Loucy (cell line): Measurements from ENCODE around the gene GRAMD1C.

Source experiments
- H2AFZ ChIP-seq: fragments of 200-600 bp; sonication (generic); 2 replicates; pipeline ENCODE4 v1.6.0; 2016; ENCODE audit warnings: antibody characterized with exemption, mild to moderate bottlenecking, low read length, moderate library complexity
- H3F3A ChIP-seq: fragments of 200-600 bp; 2 replicates; pipeline ENCODE4 v1.6.0; 2016; ENCODE audit warnings: antibody characterized with exemption, low read depth, mild to moderate bottlenecking
- H3K27me3 ChIP-seq: fragments of 200-600 bp; sonication (generic); 2 replicates; pipeline ENCODE4 v1.6.1; 2014; ENCODE audit warnings: low read length, mild to moderate bottlenecking; ENCODE audit not compliant: insufficient read depth, poor library complexity, severe bottlenecking
- H3K36me3 ChIP-seq: fragments of 200-600 bp; sonication (generic); 2 replicates; pipeline ENCODE4 v1.6.1; 2016; ENCODE audit warnings: low read length; ENCODE audit not compliant: insufficient read depth
- H3K4me1 ChIP-seq: fragments of 200-600 bp; sonication (generic); 2 replicates; pipeline ENCODE4 v1.5.1; 2014; ENCODE audit warnings: low read length, mild to moderate bottlenecking; ENCODE audit not compliant: insufficient read depth, poor library complexity, severe bottlenecking
- H3K4me2 ChIP-seq: fragments of 200-600 bp; sonication (generic); 2 replicates; pipeline ENCODE4 v1.6.0; 2014; ENCODE audit warnings: antibody characterized with exemption, low read length, low read depth, mild to moderate bottlenecking; ENCODE audit not compliant: poor library complexity, severe bottlenecking
- H3K4me3 ChIP-seq: fragments of 200-600 bp; sonication (generic); 2 replicates; pipeline ENCODE4 v1.5.1; 2014; ENCODE audit warnings: low read length, mild to moderate bottlenecking, mixed read lengths; ENCODE audit not compliant: poor library complexity, severe bottlenecking
- H3K79me2 ChIP-seq: fragments of 200-600 bp; sonication (generic); 2 replicates; pipeline ENCODE4 v1.6.1; 2014; ENCODE audit warnings: low read length; ENCODE audit not compliant: insufficient read depth
- H3K9ac ChIP-seq: fragments of 200-600 bp; sonication (generic); 2 replicates; pipeline ENCODE4 v1.6.0; 2014; ENCODE audit warnings: mild to moderate bottlenecking, low read depth, low read length, moderate library complexity; ENCODE audit not compliant: poor library complexity, severe bottlenecking
- H3K9me2 ChIP-seq: fragments of 200-600 bp; sonication (generic); replicated peaks from 2 replicates; pipeline ENCODE4 v1.6.1; 2016; ENCODE audit warnings: low read depth, low read length, mixed read lengths
- H3K9me3 ChIP-seq: fragments of 200-600 bp; sonication (generic); 2 replicates; pipeline ENCODE4 v1.6.1; 2014; ENCODE audit warnings: mild to moderate bottlenecking, antibody characterized with exemption, low read length, low read depth; ENCODE audit not compliant: insufficient read depth
- H4K20me1 ChIP-seq: fragments of 200-600 bp; sonication (generic); 2 replicates; pipeline ENCODE4 v1.6.0; 2014; ENCODE audit warnings: antibody characterized with exemption, low read length, mild to moderate bottlenecking; ENCODE audit not compliant: insufficient read depth, poor library complexity, severe bottlenecking
- EZH2phosphoT487 ChIP-seq: fragments of 200-600 bp; IDR thresholded peaks from 2 replicates; pipeline ENCODE4 v1.6.1; 2018; ENCODE audit warnings: antibody characterized with exemption, mild to moderate bottlenecking, moderate library complexity, borderline replicate concordance
- TF ChIP-seq, protein P1 (sequence below): fragments of 200-600 bp; sonication (generic); conservative IDR thresholded peaks from 2 replicates; pipeline ENCODE4 v1.5.1; 2014; ENCODE audit warnings: mild to moderate bottlenecking, antibody characterized with exemption, low read length

GRAMD1C gene

DNA sequence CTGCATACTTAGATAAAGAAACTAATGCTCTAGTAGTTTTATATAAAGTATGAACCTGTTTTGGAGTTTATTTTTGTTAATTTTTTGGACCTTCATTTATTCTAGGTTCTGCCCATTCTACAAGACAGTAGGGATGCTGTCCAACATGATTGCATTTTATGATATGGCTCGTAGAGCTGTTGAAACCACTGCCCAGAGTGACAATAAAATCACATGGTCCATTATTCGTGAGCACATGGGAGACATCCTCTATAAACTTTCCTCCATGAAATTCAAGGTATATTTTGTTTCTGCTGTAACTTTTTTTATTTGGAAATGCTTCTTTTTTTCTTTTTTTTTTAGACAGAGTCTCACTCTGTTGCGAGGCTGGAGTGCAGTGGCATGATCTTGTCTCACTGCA lies 33.3 kb upstream of the GRAMD1C start:
- H3K9ac ChIP-seq = no peak overlapping the region
- H3K36me3 ChIP-seq = peaks cover 24% of the 10 kb centered on the region; the same call in 1 of the 2 replicates
- TF ChIP-seq, protein P1, sequence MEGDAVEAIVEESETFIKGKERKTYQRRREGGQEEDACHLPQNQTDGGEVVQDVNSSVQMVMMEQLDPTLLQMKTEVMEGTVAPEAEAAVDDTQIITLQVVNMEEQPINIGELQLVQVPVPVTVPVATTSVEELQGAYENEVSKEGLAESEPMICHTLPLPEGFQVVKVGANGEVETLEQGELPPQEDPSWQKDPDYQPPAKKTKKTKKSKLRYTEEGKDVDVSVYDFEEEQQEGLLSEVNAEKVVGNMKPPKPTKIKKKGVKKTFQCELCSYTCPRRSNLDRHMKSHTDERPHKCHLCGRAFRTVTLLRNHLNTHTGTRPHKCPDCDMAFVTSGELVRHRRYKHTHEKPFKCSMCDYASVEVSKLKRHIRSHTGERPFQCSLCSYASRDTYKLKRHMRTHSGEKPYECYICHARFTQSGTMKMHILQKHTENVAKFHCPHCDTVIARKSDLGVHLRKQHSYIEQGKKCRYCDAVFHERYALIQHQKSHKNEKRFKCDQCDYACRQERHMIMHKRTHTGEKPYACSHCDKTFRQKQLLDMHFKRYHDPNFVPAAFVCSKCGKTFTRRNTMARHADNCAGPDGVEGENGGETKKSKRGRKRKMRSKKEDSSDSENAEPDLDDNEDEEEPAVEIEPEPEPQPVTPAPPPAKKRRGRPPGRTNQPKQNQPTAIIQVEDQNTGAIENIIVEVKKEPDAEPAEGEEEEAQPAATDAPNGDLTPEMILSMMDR = no peak
- no peak for TF ChIP-seq EZH2phosphoT487
- no peaks in the 10 kb centered on the region for H3K9me2 ChIP-seq
- no peaks in the 10 kb centered on the region for H3K4me1 ChIP-seq
- no peak overlapping the region for H2AFZ ChIP-seq
- no peaks in the 10 kb centered on the region for H4K20me1 ChIP-seq
- no peak overlapping the region for H3K4me2 ChIP-seq
- no peaks in the 10 kb centered on the region for H3K27me3 ChIP-seq
- no peaks in the 10 kb centered on the region for H3K9me3 ChIP-seq
- no peak overlapping the region for H3K4me3 ChIP-seq
- no peaks in the 10 kb centered on the region for H3F3A ChIP-seq
- no peaks in the 10 kb centered on the region for H3K79me2 ChIP-seq

DNA sequence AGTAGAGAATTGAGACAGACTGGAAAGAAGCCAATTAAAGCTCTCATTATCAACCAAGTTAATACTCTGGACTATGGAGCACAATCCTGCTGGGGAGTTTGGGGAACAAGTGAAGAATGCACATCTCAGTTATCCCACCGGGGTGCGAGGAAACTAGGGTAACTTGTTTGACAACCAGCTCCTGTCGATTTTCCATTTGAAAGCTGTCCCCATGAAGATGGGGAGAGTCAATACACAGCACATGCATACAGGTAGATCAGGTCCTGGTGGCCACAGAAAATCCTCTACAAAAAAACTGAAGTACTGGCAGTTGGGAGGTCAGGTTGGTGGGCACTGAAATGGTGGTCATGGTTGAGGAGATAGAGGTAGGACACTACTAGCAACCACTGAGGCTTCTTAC lies 25.7 kb upstream of the GRAMD1C start:
- Histone ChIP-seq H3K36me3 (no peaks in the 10 kb centered on the region), H3K4me1 (no peaks in the 10 kb centered on the region), H4K20me1 (no peaks in the 10 kb centered on the region), H3K4me3 (no peak overlapping the region), H3K4me2 (no peak overlapping the region), H3K27me3 (no peaks in the 10 kb centered on the region), H3K9ac (no peak overlapping the region), H3F3A (no peaks in the 10 kb centered on the region), H3K9me2 (no peaks in the 10 kb centered on the region), H2AFZ (no peak overlapping the region), H3K79me2 (no peaks in the 10 kb centered on the region), H3K9me3 (no peaks in the 10 kb centered on the region)
- TF ChIP-seq, protein P1 = no peak
- no peak for TF ChIP-seq EZH2phosphoT487

DNA sequence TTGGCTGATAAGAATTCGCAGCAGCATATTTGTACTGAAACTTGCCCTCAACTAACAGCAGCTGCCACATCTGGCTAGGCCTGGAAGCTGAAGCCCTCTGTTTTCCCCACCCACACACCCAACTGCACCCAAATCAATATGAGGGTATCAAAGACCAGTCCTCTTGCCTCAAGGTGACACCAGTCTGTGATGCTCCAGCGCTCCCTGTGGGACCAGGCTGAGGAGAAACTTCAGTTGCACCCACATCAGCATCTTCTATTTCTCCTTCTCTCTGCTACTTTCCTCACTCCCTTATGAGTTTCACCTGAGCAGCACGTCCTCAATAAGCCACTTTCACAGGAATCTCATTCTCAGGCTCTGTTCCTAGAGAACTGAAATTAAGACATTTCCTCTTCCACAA lies 18.7 kb upstream of the GRAMD1C start:
- H3F3A ChIP-seq = no peaks in the 10 kb centered on the region
- H3K4me2 ChIP-seq = no peak overlapping the region
- no peaks in the 10 kb centered on the region for H3K9me2 ChIP-seq
- H3K36me3 ChIP-seq = no peaks in the 10 kb centered on the region
- no peaks in the 10 kb centered on the region for H3K79me2 ChIP-seq
- no peaks in the 10 kb centered on the region for H3K27me3 ChIP-seq
- H3K9me3 ChIP-seq = no peaks in the 10 kb centered on the region
- H2AFZ ChIP-seq = no peak overlapping the region
- no peak overlapping the region for H3K9ac ChIP-seq
- no peak overlapping the region for H3K4me3 ChIP-seq
- no peaks in the 10 kb centered on the region for H4K20me1 ChIP-seq
- no peaks in the 10 kb centered on the region for H3K4me1 ChIP-seq
- TF ChIP-seq, protein P1 = no peak
- TF ChIP-seq EZH2phosphoT487 = no peak
